ENCODE results near the gene ST6GAL1. TPM values are rescaled to one million over a fixed set of nuclear protein-coding genes. Genes with fewer than 3 reads are reported as not detected.

Gene ST6GAL1
- total and polyA plus RNA-seq, 8 donors, result 3.8 to 31.0 (median 13.5) TPM

GRCh38 chr3:186925826-186926225 lies 4.5 kb upstream of the ST6GAL1 start:
- no peak for DNase-seq

DNA sequence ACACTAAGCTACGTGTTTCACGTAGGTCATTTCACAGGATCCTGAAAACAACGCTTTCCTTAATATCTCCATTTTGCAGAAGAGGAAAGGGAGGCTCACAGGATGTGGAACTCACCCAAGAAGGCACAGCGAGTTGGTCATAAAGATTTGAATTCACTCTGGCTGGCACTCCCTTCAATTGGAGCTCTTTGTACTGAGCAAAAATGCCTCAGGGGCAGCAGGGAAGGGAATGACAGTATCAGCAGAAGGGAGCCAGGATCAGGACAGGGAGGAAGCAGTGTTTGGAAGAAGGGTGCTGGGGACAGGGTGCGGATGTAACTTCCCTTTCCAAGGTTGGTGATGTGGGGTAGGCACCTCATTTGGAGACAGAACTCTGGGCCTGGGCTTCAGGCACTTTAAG lies 1.1 kb upstream of the ST6GAL1 start:
- Histone ChIP-seq H3K4me3 (no peak overlapping the region), H3K36me3 (peaks cover 0 to 3% (median 2%) of the 10 kb centered on the region in 4 donors), H3K4me1 (peaks cover 13 to 46% (median 39%) of the 10 kb centered on the region in 4 donors), H3K27ac (no peak overlapping the region), H3K27me3 (no peaks in the 10 kb centered on the region), H3K9me3 (no peaks in the 10 kb centered on the region)
- no peak for DNase-seq
- whole genome bisulfite sequencing, 5 donors, result 85 to 93% (median 88%) methylated on average over 5 of the region's 5 CpGs
- intact Hi-C loops (cut with DNase I; ENCODE audit: low total_unique reads), result no loop called here
- no peak for TF ChIP-seq POLR2A (IDR thresholded peaks at IDR 0.05)
- no peak for TF ChIP-seq EP300 (IDR thresholded peaks at IDR 0.05)
- TF ChIP-seq CTCF (IDR thresholded peaks at IDR 0.05), result no peak
- TF ChIP-seq POLR2AphosphoS5 (IDR thresholded peaks at IDR 0.05), result no peak

More at GRCh38 chr3:186925826-186926225, 4.5 kb upstream of the ST6GAL1 start:
- no peak overlapping the region for H3K27ac ChIP-seq
- 69 to 100% (median 96%) methylated on average over 1 of the region's 1 CpG for WGBS, 5 donors
- no peak for TF ChIP-seq EP300 (IDR thresholded peaks at IDR 0.05)
- no peak for TF ChIP-seq POLR2A (IDR thresholded peaks at IDR 0.05)
- no peak for TF ChIP-seq CTCF (IDR thresholded peaks at IDR 0.05)
- H3K36me3 ChIP-seq, result no peaks in the 10 kb centered on the region
- no peaks in the 10 kb centered on the region for H3K27me3 ChIP-seq
- H3K4me3 ChIP-seq, result no peak overlapping the region
- peaks cover 7 to 14% (median 11%) of the 10 kb centered on the region in 4 donors for H3K4me1 ChIP-seq
- no peaks in the 10 kb centered on the region for H3K9me3 ChIP-seq
- intact Hi-C loops (cut with DNase I; ENCODE audit: low total_unique reads), result no loop called here

DNA sequence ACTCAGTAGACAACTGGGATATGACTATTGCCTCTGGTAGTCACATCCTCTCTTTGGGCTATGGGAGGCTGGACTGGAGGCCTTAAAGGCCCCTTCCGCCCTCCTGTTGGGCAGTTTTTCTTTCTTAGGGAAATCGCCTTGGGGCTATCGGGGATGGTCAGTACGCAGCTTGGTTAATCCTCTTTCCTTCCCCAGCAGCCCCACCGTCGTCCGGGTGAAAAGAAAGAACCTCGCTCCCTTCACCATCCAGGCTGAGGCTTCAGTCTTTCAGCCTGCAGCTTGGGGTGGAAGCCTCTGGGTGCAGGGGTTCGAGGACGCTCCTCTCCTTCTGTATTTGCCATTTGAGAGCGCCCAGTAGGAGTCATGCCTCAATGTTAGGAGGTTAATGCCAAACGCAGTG lies 641 bp upstream of the ST6GAL1 start:
- TF ChIP-seq POLR2A (IDR thresholded peaks at IDR 0.05) (no peak), CTCF (IDR thresholded peaks at IDR 0.05) (no peak), EP300 (IDR thresholded peaks at IDR 0.05) (no peak), POLR2AphosphoS5 (IDR thresholded peaks at IDR 0.05) (no peak)
- no peak for DNase-seq
- intact Hi-C loops (cut with DNase I; ENCODE audit: low total_unique reads), result no loop called here
- 71 to 78% (median 78%) methylated on average over 12 of the region's 12 CpGs for WGBS, 5 donors
- Histone ChIP-seq H3K9me3 (no peaks in the 10 kb centered on the region), H3K4me1 (peaks cover 13 to 49% (median 40%) of the 10 kb centered on the region in 4 donors), H3K27ac (peak overlapping the region in 3 of 5 donors; percentile 75 to 88 (median 88)), H3K36me3 (peaks cover 0 to 4% (median 4%) of the 10 kb centered on the region in 4 donors), H3K4me3 (peak overlapping the region; percentile 62 to 99 (median 86)), H3K27me3 (no peaks in the 10 kb centered on the region)

DNA sequence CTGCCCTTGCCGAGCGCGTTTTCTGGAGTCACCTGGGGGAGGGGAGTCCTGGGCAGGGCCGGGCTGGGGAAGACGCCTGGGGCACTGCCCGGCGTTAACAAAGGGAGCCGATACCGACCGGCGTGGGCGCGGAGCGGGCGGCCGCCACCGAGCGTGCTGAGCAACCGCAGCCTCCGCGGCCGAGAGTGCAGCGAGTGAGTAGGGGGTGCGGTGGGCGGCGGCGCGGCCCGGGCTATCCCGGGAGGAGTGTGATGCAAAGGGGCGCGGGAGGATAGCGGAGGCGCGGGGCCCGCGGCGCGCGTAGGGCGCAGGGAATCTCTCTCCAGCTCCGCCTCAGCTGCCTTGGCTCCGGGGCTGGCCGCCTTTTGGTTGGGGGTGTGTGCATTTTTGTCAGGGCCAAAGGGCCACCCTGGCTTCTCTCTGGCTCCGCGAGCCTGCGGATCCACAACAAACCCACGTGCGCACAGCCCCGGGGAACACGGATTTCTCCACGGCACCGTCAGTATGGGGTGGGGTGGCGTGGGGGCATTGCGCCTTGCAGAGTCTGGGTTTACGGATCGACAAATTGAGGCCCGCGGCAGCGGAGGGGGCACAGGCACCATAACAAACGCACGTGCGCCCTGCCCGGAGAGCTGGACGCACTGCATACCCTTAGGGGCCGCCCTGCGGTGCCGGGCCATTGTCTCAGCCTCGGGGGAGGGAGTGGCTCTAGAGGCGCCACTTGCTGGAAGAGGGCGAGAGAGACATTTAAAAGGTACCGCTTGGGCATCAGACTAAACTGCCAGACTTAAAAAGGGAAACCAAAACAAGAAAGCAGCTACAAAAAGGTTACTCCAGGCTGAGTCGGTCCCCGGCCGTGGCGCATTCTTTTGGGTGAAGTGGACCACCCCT lies 560 bp downstream of the ST6GAL1 start:
- H3K4me1 ChIP-seq, result peaks cover 13 to 49% (median 40%) of the 10 kb centered on the region in 4 donors
- no peak for TF ChIP-seq EP300 (IDR thresholded peaks at IDR 0.05)
- TF ChIP-seq POLR2A (IDR thresholded peaks at IDR 0.05), result no peak
- TF ChIP-seq POLR2AphosphoS5 (IDR thresholded peaks at IDR 0.05), result peak in 1 of 3 donors; percentile 51
- no peak for TF ChIP-seq CTCF (IDR thresholded peaks at IDR 0.05)
- intact Hi-C loops (cut with DNase I; ENCODE audit: low total_unique reads), result no loop called here
- H3K9me3 ChIP-seq, result no peaks in the 10 kb centered on the region
- peak; percentile 67 to 84 for DNase-seq
- peak overlapping the region; percentile 62 to 99 (median 86) for H3K4me3 ChIP-seq
- H3K27me3 ChIP-seq, result no peaks in the 10 kb centered on the region
- 0 to 1% (median 0%) methylated on average over 37 to 76 of the region's 76 CpGs for WGBS, 5 donors
- peaks cover 0 to 8% (median 4%) of the 10 kb centered on the region in 4 donors for H3K36me3 ChIP-seq
- peak overlapping the region; percentile 65 to 88 (median 75) for H3K27ac ChIP-seq

Data from stomach (tissue), 9 donors.